NT2/D1 (cell line): ENCODE results near the gene MYO1D.
A peak's percentile ranks its signal among the peaks of the same experiment; 100 is the strongest.

Experiments
- DNase-seq: peaks from one replicate; pipeline ENCODE4 v3.0.0-alpha.2; 2011; ENCODE audit warnings: low read depth, low spot score
- H3K27me3 ChIP-seq: 2 replicates; pipeline ENCODE4 v1.6.0; 2011; ENCODE audit warnings: mild to moderate bottlenecking; ENCODE audit not compliant: insufficient read length, insufficient read depth
- H3K36me3 ChIP-seq: 2 replicates; pipeline ENCODE4 v1.6.1; 2011; ENCODE audit warnings: mild to moderate bottlenecking, low read length, mixed read lengths; ENCODE audit not compliant: insufficient read depth, insufficient read length
- H3K4me1 ChIP-seq: 2 replicates; pipeline ENCODE4 v1.5.1; 2011; ENCODE audit not compliant: insufficient read depth, insufficient read length
- H3K4me3 ChIP-seq: 2 replicates; pipeline ENCODE4 v1.5.1; 2011; ENCODE audit warnings: low read depth; ENCODE audit not compliant: insufficient read length
- H3K9ac ChIP-seq: 2 replicates; pipeline ENCODE4 v1.6.0; 2011; ENCODE audit warnings: low read depth; ENCODE audit not compliant: insufficient read length
- H3K9me3 ChIP-seq: 2 replicates; pipeline ENCODE4 v1.5.1; 2011; ENCODE audit warnings: mild to moderate bottlenecking, low read length; ENCODE audit not compliant: insufficient read depth
- SUZ12 ChIP-seq: IDR thresholded peaks from 2 replicates; pipeline ENCODE4 v1.6.1; 2011; ENCODE audit not compliant: insufficient read length, insufficient read depth; ENCODE audit errors: extremely low read depth
- YY1 ChIP-seq: IDR thresholded peaks from 2 replicates; pipeline ENCODE4 v1.6.1; 2011; ENCODE audit not compliant: insufficient read length, insufficient read depth
- ZNF274 ChIP-seq: IDR thresholded peaks from 2 replicates; pipeline ENCODE4 v1.6.1; 2011; ENCODE audit warnings: mild to moderate bottlenecking, low read depth, low read length

Gene MYO1D

DNA sequence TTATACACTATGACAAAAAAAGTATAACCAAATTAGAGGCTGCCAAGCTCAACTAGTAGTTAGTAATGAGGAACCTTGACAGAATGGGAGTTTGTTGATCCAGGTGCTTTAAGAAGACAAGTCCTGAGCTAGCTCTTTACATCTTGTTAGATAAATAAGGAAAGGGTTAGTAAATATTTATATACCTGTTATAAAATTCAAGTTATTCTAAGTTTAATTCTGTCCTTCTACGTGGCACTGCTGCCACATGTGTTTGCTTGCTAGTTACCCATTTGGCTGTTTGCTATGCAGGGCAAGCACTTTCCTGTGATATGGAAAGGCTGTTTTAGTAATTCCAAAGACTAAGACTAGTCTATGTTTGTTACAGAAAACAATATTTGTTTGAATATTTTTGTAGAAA lies 180.5 kb downstream of the MYO1D start:
- no peaks in the 10 kb centered on the region for H3K27me3 ChIP-seq
- no peak overlapping the region for H3K9ac ChIP-seq
- DNase-seq = no peak
- H3K9me3 ChIP-seq = no peaks in the 10 kb centered on the region
- H3K4me3 ChIP-seq = no peak overlapping the region
- no peaks in the 10 kb centered on the region for H3K36me3 ChIP-seq
- no peak for TF ChIP-seq YY1
- TF ChIP-seq SUZ12 = no peak
- TF ChIP-seq ZNF274 = no peak
- no peaks in the 10 kb centered on the region for H3K4me1 ChIP-seq

DNA sequence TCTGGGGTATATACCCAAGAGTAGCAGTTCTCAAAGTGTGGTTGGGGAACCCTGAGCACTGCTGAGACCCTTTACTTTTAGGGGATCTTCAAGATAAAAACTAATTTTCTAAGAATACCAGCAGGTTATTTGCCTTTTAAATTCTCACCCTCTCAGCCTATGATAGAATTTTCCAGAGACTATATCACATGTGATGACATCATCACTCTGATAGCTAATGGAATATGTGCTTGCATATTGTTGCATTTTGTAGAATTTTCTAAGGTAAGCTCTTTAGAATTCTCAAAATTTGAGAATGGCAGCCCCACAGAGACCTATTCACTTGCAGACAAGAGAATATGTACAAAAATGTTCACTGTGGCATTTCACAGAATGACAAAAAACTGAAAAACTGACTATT lies 181.1 kb downstream of the MYO1D start:
- H3K9me3 ChIP-seq = no peaks in the 10 kb centered on the region
- no peak for TF ChIP-seq ZNF274
- no peak for TF ChIP-seq SUZ12
- no peak for TF ChIP-seq YY1
- no peaks in the 10 kb centered on the region for H3K4me1 ChIP-seq

DNA sequence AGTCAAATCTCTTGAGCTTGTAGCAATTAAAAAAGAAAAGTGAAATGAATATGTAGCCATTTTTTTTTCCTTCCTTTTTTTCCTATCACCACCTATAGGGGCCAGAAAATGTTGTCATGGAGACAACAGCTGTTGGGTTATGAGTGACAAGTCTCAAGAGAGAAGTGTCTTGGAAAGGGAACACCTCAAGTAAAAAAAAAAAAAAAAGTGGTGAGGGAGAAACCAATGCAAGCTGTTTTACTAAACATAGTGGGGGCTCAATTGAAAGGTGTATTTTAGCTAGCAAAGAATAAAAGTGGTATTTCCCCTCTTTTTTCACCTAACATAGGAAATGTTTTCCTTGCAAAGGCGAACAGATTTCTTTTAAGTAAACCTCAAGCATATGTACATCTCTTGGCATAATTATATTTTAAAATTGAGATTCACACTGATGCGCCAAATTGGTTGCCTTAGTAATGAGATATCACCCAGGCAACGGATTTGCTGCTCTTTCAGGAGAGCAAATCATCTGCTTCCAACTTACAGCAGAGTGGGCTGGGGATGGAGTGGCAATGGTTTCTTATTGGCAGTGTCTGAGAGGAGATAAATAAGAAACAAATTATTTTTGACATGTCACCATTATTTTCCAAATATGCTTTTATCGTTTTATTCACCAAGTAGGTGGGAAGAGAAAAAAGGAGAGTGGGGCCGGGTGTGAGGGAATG lies 183.6 kb downstream of the MYO1D start:
- no peaks in the 10 kb centered on the region for H3K27me3 ChIP-seq
- H3K36me3 ChIP-seq = no peaks in the 10 kb centered on the region
- H3K4me1 ChIP-seq = no peaks in the 10 kb centered on the region
- no peak for TF ChIP-seq YY1
- no peak for TF ChIP-seq SUZ12
- H3K9ac ChIP-seq = no peak overlapping the region
- H3K9me3 ChIP-seq = no peaks in the 10 kb centered on the region
- H3K4me3 ChIP-seq = no peak overlapping the region
- no peak for DNase-seq

More for the DNA sequence above, 181.1 kb downstream of the MYO1D start:
- Histone ChIP-seq H3K27me3 (no peaks in the 10 kb centered on the region), H3K9ac (no peak overlapping the region), H3K36me3 (no peaks in the 10 kb centered on the region), H3K4me3 (no peak overlapping the region)
- no peak for DNase-seq

DNA sequence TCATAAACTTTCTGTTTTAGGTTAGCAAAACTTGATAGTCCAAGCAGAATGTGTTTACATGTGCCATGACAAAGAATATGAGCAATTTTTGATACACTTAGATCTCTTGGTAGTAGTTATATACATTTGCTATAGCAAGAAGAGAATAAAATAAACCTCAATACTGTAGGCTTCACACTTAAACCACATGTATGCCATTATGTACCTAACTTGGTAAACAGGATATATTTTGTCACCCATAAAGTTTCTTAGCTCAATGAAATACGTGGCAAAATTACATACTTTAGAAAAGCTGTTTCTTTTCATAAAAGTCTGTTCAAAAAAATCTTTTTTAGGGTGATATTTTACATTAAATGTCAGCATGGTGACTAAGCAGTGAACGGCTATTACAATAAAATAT lies 184.7 kb downstream of the MYO1D start:
- no peaks in the 10 kb centered on the region for H3K36me3 ChIP-seq
- no peaks in the 10 kb centered on the region for H3K4me1 ChIP-seq
- H3K4me3 ChIP-seq = no peak overlapping the region
- TF ChIP-seq ZNF274 (no peak), SUZ12 (no peak)
- no peak overlapping the region for H3K9ac ChIP-seq
- no peaks in the 10 kb centered on the region for H3K27me3 ChIP-seq
- no peak for DNase-seq
- no peaks in the 10 kb centered on the region for H3K9me3 ChIP-seq

DNA sequence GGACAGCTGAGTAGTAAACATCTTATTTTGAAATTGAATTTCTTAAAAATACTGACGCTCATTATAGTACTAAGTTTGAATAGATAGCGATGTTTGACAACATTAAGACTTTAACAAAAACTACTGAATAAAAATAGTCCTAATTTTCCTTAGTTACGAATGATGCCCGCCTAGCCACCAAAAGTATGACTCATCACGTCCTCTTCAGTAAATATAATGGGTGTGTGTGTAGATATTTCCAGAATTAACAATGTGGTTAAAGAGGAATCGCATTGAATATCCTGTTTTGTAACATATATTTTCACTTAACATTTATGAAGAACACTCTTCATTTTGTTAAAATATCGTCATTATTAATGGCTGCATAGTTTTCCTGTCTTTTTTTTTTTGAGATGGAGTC lies 187.6 kb downstream of the MYO1D start:
- TF ChIP-seq SUZ12 (no peak), YY1 (no peak), ZNF274 (no peak)
- Histone ChIP-seq H3K4me3 (no peak overlapping the region), H3K36me3 (no peaks in the 10 kb centered on the region), H3K27me3 (no peaks in the 10 kb centered on the region), H3K9ac (no peak overlapping the region), H3K9me3 (peaks cover 12% of the 10 kb centered on the region), H3K4me1 (no peaks in the 10 kb centered on the region)
- DNase-seq = no peak

DNA sequence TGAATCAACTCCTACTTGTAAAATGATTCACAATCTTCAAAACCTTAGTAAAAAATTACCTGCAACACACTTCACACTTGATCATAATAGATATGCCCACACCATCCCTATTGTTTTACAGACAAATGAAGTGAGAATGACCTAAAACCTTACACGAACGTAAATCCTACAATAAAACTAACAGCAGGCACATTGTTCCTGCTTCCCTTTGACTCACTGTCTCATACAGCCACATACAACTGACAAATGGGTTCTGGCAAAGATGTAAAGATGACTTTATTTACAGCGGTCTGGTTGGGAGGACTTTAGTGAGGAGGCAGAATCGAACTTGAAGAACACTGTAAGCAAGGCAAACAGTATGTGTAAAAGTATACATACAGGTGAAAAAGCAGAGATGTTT lies 188.7 kb downstream of the MYO1D start:
- no peak overlapping the region for H3K9ac ChIP-seq
- no peaks in the 10 kb centered on the region for H3K4me1 ChIP-seq
- H3K9me3 ChIP-seq = peaks cover 12% of the 10 kb centered on the region
- no peaks in the 10 kb centered on the region for H3K36me3 ChIP-seq
- no peaks in the 10 kb centered on the region for H3K27me3 ChIP-seq
- TF ChIP-seq ZNF274 = no peak
- TF ChIP-seq YY1 = no peak
- no peak for TF ChIP-seq SUZ12
- DNase-seq = no peak
- no peak overlapping the region for H3K4me3 ChIP-seq

DNA sequence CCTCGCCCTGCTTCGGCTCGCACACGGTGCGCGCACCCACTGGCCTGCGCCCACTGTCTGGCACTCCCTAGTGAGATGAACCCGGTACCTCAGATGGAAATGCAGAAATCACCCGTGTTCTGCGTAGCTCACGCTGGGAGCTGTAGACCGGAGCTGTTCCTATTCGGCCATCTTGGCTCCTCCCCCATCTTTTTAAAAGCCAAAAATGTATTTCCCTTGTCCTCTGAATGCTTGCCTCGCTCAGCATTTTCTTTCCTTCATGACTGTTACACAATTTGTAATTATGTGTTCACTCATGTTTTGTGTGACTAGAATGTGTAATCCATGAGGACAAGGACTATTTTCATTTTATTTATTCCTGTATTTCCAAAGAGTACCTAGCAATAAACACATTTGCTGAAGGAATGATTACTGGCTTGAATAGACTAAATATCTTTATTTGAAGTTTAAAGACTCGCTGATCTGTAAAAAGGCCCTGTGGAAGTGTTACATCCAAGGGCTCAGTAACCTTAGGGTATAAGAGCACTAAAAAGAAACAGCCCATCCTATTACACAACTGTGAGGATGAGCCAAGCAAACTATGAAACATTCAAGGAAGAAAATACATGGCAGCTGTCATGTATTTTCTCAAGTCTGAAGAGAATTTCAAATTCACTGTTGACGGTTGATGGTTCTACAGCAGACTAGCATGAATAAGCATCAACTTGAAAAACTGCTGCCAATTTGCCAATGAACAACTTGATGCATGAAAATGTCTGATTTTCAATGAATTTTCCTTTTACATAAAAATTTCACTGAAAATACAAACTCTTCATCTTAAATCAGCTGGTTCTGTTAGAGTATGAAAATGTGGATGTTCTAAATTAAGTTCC lies 192.6 kb downstream of the MYO1D start:
- H3K36me3 ChIP-seq = no peaks in the 10 kb centered on the region
- no peaks in the 10 kb centered on the region for H3K4me1 ChIP-seq
- peaks cover 12% of the 10 kb centered on the region for H3K9me3 ChIP-seq
- H3K4me3 ChIP-seq = peak overlapping the region; percentile 40
- no peak for DNase-seq
- no peak overlapping the region for H3K9ac ChIP-seq
- TF ChIP-seq YY1 (no peak), SUZ12 (no peak)
- H3K27me3 ChIP-seq = no peaks in the 10 kb centered on the region

DNA sequence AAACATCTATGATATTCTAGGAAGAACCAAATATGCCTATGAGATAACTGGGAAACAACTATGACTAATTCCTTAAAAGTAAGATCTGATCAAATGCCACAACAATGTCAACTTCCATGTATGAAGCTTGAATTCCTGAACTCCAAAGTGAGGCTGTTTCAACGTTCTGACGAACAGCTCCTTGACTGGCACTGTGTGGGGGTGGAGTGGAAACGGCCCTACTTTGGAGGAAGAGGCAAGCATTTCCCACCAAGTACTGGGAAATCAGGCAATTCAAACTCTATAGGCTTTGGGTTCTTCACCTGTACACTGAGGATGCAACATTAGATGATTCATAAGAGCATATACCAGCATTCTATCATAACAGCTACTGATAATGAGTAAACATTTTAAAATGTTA lies 203.0 kb downstream of the MYO1D start:
- Histone ChIP-seq H3K27me3 (no peaks in the 10 kb centered on the region), H3K9ac (no peak overlapping the region), H3K9me3 (peaks cover 17% of the 10 kb centered on the region; the same call in 1 of the 2 replicates), H3K36me3 (no peaks in the 10 kb centered on the region), H3K4me3 (no peak overlapping the region), H3K4me1 (no peaks in the 10 kb centered on the region)
- DNase-seq = no peak
- no peak for TF ChIP-seq SUZ12
- TF ChIP-seq YY1 = no peak
- no peak for TF ChIP-seq ZNF274
